Vagina (tissue), 2 donors: ENCODE data around the gene TTC9. TPM values are rescaled to one million over a fixed set of nuclear protein-coding genes. Genes with fewer than 3 reads are reported as not detected.

Experiments
- DNase-seq, 2 donors: peaks; one replicate each; pipeline ENCODE4 v3.0.0-alpha.2; 2017; ENCODE audit errors: extremely low spot score in 2 of 2
- H3K27ac ChIP-seq: fragments of 200-600 bp; sonication (generic); one replicate; pipeline ENCODE4 v1.5.1; 2019
- H3K27me3 ChIP-seq: fragments of 200-600 bp; sonication (generic); one replicate; pipeline ENCODE4 v1.5.1; 2019
- H3K36me3 ChIP-seq, 2 donors: fragments of 200-600 bp; sonication (generic); one replicate each; pipeline ENCODE4 v1.5.1; 2017 to 2019
- H3K4me1 ChIP-seq: fragments of 200-600 bp; sonication (generic); one replicate; pipeline ENCODE4 v1.5.1; 2019
- H3K4me3 ChIP-seq, 2 donors: fragments of 200-600 bp; sonication (generic); 1 replicate in 1 of 2; 2 replicates in 1 of 2; pipeline ENCODE4 v1.5.1; 2016 to 2019
- H3K9me3 ChIP-seq: fragments of 200-600 bp; sonication (generic); one replicate; pipeline ENCODE4 v1.5.1; 2019
- POLR2A ChIP-seq, 2 donors: fragments of 450-650 bp; IDR thresholded peaks; one replicate each; pipeline ENCODE4 v1.6.1; 2017; ENCODE audit warnings: antibody characterized with exemption in 2 of 2, mild to moderate bottlenecking in 2 of 2, moderate library complexity in 2 of 2
- POLR2AphosphoS5 ChIP-seq, 2 donors: sonication (generic); formaldehyde crosslinking; IDR thresholded peaks; one replicate each; pipeline ENCODE4 v1.9.0; 2017; ENCODE audit warnings: antibody characterized with exemption in 2 of 2, mild to moderate bottlenecking in 2 of 2, low read depth in 1 of 2; ENCODE audit not compliant: insufficient read depth in 1 of 2
- intact Hi-C: fragments of 100-400 bp; cut with DNase I; formaldehyde crosslinking; loops from one replicate; pipeline ENCODE4 v1.15.1; 2023
- total RNA-seq: library from RNA; depleted of rRNA; stranded (reverse); fragments of >200 nt; gene quantifications from one replicate; pipeline ENCODE4 v1.2.3, GENCODE V29; 2016
- TF ChIP-seq, protein P1 (sequence below), 3 experiments: fragments of 450-650 bp in 2 of 3; fragments of 200-600 bp in 1 of 3; sonication (generic) in 1 of 3; IDR thresholded peaks; one replicate each; pipeline ENCODE4 v1.5.1; 2017 to 2019; ENCODE audit warnings: antibody characterized with exemption in 3 of 3, mild to moderate bottlenecking in 2 of 3, moderate library complexity in 2 of 3

Gene TTC9
- total RNA-seq, 1 donor from 2014 or later = 6.1 TPM

DNA sequence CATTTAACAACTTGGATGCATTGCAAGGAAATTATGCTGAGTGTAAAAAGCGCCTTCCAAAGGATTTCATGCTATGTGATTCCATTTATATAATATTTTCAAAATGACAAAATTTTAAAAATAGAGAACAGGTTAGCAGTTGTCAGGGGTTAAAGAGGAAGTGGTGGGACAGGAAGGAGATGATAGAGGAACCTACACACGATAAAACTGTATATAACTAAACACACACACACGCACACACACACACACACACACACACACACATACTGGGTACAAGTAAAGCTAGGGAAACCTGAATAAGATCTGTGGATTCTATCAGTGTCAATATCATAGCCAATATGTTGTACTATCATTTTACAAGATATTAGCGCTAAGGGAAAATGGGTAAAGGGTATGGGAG lies 17.2 kb downstream of the TTC9 start:
- intact Hi-C loops = no loop called here
- DNase-seq = no peak
- Histone ChIP-seq H3K27ac (no peak overlapping the region), H3K9me3 (no peaks in the 10 kb centered on the region), H3K36me3 (no peaks in the 10 kb centered on the region), H3K4me3 (no peak overlapping the region), H3K27me3 (no peaks in the 10 kb centered on the region), H3K4me1 (peaks cover 5% of the 10 kb centered on the region)
- TF ChIP-seq POLR2A (IDR thresholded peaks at IDR 0.05) (no peak), POLR2AphosphoS5 (IDR thresholded peaks at IDR 0.05; ENCODE audit: insufficient read depth in 1 of 2, low read depth in 1 of 2) (no peak)
- TF ChIP-seq, protein P1, sequence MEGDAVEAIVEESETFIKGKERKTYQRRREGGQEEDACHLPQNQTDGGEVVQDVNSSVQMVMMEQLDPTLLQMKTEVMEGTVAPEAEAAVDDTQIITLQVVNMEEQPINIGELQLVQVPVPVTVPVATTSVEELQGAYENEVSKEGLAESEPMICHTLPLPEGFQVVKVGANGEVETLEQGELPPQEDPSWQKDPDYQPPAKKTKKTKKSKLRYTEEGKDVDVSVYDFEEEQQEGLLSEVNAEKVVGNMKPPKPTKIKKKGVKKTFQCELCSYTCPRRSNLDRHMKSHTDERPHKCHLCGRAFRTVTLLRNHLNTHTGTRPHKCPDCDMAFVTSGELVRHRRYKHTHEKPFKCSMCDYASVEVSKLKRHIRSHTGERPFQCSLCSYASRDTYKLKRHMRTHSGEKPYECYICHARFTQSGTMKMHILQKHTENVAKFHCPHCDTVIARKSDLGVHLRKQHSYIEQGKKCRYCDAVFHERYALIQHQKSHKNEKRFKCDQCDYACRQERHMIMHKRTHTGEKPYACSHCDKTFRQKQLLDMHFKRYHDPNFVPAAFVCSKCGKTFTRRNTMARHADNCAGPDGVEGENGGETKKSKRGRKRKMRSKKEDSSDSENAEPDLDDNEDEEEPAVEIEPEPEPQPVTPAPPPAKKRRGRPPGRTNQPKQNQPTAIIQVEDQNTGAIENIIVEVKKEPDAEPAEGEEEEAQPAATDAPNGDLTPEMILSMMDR (IDR thresholded peaks at IDR 0.05) = no peak

DNA sequence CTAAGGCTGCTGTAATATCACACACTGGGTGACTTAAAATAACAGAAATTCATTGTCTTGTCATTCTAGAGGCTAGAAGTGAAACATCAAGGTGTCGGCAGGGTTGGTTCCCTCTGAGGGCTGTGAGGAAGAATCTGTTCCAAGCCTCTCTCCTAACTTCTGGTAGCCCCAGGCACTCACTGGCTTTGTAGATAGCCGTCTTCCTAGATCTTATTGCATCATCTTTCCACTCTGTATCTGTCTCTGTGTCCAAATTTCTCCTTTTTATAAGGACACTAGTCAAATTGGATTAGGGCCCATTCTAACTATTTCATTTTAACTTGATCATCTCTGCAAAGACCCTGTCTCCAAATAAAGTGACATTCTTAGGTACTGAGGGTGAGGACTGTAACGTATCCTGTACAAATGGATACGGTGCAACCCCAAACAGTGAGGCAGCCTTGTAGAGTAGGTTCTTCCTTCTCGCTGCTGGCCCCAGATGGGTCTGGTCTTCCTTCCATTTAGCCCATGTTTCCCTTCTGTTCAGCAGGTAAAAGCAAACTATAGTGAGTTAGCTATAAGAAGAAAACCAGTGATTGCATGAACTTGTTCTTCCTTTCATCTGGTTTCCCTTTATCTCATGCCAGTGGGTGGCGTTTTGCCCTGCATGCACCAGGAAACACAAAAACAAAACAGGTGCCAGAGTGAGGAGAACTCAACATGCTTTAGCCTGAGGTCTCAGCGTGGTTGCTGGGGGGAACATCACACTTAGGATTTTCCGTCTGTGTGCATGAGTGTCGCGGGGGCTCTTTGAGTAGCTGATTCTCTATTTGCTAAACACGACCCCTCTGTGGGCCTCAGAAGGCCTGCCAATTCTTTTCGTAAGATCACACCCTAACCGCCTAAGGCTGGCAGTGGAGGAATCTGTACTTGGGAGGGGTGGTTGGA lies 19.5 kb downstream of the TTC9 start:
- no peaks in the 10 kb centered on the region for H3K9me3 ChIP-seq
- H3K4me1 ChIP-seq = peaks cover 16% of the 10 kb centered on the region
- no peak overlapping the region for H3K27ac ChIP-seq
- no peak for DNase-seq
- no peaks in the 10 kb centered on the region for H3K27me3 ChIP-seq
- TF ChIP-seq, protein P1 (IDR thresholded peaks at IDR 0.05) = no peak
- TF ChIP-seq POLR2AphosphoS5 (IDR thresholded peaks at IDR 0.05; ENCODE audit: insufficient read depth in 1 of 2, low read depth in 1 of 2) = no peak
- no peak for TF ChIP-seq POLR2A (IDR thresholded peaks at IDR 0.05)
- intact Hi-C loops = no loop called here
- H3K36me3 ChIP-seq = no peaks in the 10 kb centered on the region
- no peak overlapping the region for H3K4me3 ChIP-seq

DNA sequence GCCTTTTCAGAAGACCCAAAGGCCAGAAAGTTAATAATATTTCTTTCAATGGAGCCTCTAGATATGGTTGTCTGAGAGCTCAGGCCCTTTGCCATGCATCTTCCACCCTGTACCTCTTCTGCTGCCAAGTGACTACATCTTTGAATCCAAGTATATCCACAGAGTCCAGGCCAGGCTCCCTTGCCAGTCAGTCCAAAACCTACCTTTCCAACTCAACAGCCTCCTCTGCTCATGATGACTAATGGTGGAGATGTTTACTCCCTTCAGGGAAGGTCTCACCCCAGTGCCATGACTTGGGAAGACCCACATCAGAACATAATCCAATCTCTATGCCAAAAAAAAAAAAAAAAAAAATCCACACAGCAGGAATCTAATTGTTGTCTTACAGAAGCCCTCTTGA lies 20.4 kb downstream of the TTC9 start:
- no peaks in the 10 kb centered on the region for H3K9me3 ChIP-seq
- no peak for TF ChIP-seq POLR2AphosphoS5 (IDR thresholded peaks at IDR 0.05; ENCODE audit: insufficient read depth in 1 of 2, low read depth in 1 of 2)
- no peak for TF ChIP-seq POLR2A (IDR thresholded peaks at IDR 0.05)
- TF ChIP-seq, protein P1 (IDR thresholded peaks at IDR 0.05) = no peak
- H3K27ac ChIP-seq = no peak overlapping the region
- DNase-seq = no peak
- H3K36me3 ChIP-seq = no peaks in the 10 kb centered on the region
- intact Hi-C loops = no loop called here
- H3K4me1 ChIP-seq = peaks cover 16% of the 10 kb centered on the region
- H3K4me3 ChIP-seq = no peak overlapping the region
- H3K27me3 ChIP-seq = no peaks in the 10 kb centered on the region

DNA sequence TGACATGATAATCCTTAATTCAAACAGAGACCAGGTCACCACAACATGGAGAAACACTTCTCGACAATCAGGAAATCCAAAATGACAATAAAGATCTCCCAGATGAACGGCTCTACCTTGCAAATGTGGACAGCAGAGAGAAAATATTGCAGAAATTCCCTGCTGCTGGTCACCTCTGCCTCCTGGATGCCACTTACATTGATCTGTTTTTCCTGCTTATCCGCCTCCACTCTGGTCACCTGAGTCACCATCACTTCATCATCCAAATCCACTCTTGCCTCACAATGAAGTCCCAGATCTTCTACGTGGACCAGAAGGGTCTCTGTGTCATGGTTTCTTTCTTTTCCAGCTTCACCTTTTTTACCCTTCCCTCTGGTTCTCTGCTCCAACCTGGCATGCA lies 21.1 kb downstream of the TTC9 start:
- H3K27ac ChIP-seq = no peak overlapping the region
- H3K9me3 ChIP-seq = no peaks in the 10 kb centered on the region
- H3K27me3 ChIP-seq = no peaks in the 10 kb centered on the region
- H3K4me3 ChIP-seq = no peak overlapping the region
- H3K4me1 ChIP-seq = peaks cover 16% of the 10 kb centered on the region
- DNase-seq = no peak
- no peaks in the 10 kb centered on the region for H3K36me3 ChIP-seq
- intact Hi-C loops = no loop called here
- TF ChIP-seq POLR2AphosphoS5 (IDR thresholded peaks at IDR 0.05; ENCODE audit: insufficient read depth in 1 of 2, low read depth in 1 of 2) (no peak), POLR2A (IDR thresholded peaks at IDR 0.05) (no peak)
- TF ChIP-seq, protein P1 (IDR thresholded peaks at IDR 0.05) = no peak

DNA sequence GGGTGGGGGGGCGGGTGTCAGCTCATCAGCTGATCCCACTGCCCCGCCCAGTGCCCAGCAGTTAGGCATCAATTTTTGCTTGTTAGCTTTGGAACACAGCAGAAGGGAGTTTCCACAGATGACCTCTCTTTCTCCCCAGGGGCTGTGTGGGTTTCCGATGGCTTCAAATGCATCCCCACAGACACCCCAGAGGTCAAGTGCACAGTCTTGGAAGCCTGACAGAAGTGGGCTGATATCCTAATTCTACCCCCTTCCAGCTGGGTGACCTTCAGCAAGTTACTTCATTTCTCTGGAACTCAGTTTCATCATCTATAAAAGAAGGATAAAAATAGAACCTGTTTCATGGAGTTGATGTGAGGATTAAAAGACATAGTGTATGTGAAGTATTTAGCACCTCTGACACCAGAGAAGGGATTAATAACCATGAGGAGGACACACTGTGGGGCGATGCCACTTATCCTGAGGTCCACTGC lies 22.0 kb downstream of the TTC9 start:
- Histone ChIP-seq H3K9me3 (no peaks in the 10 kb centered on the region), H3K4me3 (no peak overlapping the region), H3K27me3 (no peaks in the 10 kb centered on the region), H3K36me3 (no peaks in the 10 kb centered on the region), H3K27ac (no peak overlapping the region), H3K4me1 (peaks cover 16% of the 10 kb centered on the region)
- no peak for DNase-seq
- intact Hi-C loops = no loop called here
- TF ChIP-seq, protein P1 (IDR thresholded peaks at IDR 0.05) = no peak
- TF ChIP-seq POLR2A (IDR thresholded peaks at IDR 0.05) (no peak), POLR2AphosphoS5 (IDR thresholded peaks at IDR 0.05; ENCODE audit: insufficient read depth in 1 of 2, low read depth in 1 of 2) (no peak)
